Ecto neural progenitor cell (in vitro differentiated cells): Measurements from ENCODE around the gene CD82.
"Not testable (repeated sequence)": the region's sequence is repeated elsewhere in the genome, so short reads cannot be mapped to it uniquely, and the experiment has no call there.

Source experiments
- DNase-seq: peaks from one replicate; pipeline ENCODE4 v3.0.0-alpha.2; 2018; ENCODE audit warnings: low spot score

CD82 gene

GRCh38 chr11:44631831-44632230 lies 66.4 kb downstream of the CD82 start:
- DNase-seq = peak; percentile 34

- peak; percentile 61 for DNase-seq
Measured at GRCh38 chr11:44632466-44633123, 67.1 kb downstream of the CD82 start.

- no peak for DNase-seq
Measured at GRCh38 chr11:44633641-44634040, 68.2 kb downstream of the CD82 start.

GRCh38 chr11:44634401-44635281 lies 69.2 kb downstream of the CD82 start:
- DNase-seq = peak; percentile 70

DNA sequence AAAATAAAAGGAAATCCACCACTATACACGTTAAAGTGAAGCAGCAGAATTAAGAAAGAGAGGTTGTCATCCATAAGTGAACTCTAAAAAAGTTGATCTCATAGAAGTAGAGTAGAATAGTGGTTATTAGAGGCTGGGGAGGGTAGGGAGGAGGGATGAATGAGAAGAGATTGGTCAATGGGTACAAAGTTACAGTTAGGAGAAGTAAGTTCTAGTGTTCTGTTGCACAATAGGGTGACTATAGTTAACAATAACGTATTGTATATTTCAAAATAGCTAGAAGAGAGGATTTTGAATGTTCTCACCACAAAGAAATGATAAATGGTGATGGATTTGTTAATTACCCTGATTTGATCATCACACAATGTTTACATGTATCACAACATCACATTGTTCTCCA lies 72.0 kb downstream of the CD82 start:
- DNase-seq = no peak

DNA sequence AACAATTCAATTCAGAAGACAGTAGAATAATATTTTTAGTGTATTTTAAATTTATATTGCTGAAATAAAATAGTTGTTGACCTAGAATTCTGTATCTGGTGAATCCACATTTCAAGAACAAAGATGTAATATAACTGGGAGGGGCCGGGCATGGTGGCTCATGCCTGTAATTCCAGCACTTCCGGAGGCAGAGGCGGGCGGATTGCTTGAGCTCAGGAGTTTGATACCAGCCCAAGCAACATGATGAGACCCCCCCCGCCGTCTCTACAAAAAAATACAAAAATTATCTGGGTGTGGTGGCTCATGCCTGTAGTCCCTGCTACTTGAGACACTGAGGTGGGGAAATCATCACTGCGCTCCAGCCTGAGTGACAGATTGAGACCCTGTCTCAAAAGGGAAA lies 72.6 kb downstream of the CD82 start:
- peak; percentile 22 for DNase-seq

DNA sequence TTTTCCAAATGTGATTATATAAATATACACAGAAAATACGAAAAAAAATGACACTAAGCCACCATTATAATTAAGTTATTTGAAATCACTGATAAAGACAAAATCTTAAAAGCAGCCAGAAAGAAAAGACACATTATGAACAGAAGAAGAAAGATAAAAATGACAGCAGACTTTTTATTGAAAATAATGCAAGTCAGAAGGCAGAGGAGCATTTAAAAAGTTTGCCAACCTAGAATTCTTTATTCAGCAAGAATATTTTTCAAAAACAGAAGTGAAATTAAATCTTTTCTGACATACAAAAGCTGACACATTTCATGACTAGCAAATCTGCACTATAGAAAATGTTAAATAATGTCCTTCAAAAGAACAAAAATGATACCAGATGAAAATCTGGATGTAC lies 77.8 kb downstream of the CD82 start:
- DNase-seq = no peak

- no peak for DNase-seq
Measured at GRCh38 chr11:44645827-44646226, 80.4 kb downstream of the CD82 start.

- not testable (repeated sequence) for DNase-seq
Measured at GRCh38 chr11:44647255-44647955, 81.9 kb downstream of the CD82 start.

- DNase-seq = no peak
Measured at GRCh38 chr11:44648109-44648508, 82.6 kb downstream of the CD82 start.

DNA sequence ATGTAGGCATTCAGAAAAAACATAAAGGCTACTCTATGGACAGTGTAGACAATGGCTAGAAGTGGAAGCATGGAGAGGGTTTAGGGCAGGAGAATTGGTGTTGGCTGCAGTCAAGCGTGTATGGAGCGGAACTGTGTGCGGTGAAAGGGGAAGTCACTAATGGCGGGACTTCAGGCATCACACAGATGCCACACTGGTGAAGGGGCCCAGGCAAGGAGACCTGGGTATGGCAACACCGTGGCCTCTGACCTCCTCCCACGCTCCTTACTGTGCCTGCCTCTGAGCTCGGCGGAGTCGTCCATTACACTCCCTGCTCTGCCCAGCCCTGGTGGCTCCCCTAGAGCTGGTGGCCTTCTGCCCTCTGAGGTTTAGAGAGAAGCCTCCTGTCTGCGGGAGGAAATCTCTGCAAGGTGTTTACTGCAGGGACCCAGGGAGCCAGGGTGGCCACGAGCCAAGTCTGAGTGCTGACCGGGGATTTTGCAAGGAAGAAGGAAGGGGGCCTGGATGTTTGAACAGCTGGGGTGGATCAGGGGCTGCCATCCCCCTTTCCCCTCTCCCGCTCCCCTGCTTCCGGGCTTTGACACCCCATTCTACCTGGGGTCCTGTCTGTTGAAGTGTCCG lies 86.2 kb downstream of the CD82 start:
- no peak for DNase-seq

DNA sequence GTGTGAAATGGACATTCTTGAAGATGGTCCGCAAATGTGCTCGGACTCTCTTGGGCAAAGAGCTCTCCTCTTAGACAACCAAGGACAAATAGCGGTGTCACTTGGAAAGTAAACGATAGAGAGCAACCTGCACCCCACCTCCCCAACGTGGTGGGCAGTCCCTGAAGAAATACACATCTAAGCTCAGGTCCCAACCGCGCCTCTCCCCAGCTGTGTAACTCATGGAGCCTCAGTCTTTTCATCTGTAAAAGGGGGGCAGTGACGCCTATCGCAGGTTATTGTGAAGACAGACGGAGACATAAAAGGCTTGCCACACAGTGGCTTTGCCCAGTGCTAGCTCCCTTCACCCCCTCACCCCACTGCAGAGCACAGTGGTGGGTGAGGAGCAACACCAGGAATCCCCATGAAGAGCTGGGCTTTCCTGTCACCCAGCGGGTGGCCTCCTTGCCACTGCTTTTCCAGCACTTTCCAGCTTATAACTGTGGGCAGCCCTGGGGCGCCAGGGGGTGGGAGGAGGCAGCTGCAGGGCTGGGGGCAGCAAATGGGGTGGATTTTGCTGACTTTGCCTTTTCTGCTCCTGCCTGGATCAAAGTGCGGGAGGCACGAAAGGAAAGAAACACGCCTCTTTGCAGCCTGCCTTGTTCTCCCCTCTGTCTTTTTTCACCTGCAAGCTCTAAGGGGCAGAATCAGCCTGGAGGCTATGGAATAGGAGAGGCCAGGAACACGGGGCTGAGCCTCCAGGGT lies 87.6 kb downstream of the CD82 start:
- no peak for DNase-seq

DNA sequence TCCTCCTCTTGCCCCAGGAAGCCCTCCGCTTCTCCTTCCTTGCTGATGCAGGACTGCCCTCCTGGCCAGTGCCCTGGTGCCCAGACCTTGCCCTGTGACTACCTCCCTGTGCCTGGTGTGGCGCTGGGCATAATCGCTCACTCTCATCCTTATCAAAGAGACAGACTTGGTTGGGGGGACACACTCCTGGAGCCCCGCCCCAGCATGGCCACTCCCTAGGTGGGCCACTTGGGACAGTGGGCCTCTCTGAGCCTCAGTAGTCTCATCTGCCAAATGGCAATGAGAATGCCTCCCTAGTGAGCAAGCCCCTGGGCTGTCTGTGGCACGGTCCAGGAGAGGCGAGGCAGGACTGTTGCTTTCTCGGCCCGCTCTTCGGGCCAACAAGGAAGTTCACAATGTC lies 88.6 kb downstream of the CD82 start:
- DNase-seq = no peak

DNA sequence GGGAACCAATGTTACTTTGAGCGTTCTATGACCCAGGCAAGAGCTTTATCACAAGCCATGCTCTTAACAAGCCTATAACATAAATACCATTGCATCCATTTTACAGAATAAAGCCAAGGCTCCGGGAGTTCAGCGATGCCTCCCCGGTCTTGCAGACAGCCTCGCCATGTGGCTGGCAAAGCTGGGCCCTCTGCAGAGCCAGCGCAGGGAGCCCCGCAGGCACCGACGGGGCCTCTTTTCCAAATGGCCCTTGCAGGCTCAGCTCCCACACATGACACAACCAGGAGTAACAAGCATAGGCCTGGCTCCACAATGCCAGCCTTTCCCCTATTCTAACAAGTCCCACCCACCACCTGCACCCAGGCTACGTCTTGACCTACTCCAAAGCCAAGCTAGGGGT lies 89.1 kb downstream of the CD82 start:
- DNase-seq = no peak

DNA sequence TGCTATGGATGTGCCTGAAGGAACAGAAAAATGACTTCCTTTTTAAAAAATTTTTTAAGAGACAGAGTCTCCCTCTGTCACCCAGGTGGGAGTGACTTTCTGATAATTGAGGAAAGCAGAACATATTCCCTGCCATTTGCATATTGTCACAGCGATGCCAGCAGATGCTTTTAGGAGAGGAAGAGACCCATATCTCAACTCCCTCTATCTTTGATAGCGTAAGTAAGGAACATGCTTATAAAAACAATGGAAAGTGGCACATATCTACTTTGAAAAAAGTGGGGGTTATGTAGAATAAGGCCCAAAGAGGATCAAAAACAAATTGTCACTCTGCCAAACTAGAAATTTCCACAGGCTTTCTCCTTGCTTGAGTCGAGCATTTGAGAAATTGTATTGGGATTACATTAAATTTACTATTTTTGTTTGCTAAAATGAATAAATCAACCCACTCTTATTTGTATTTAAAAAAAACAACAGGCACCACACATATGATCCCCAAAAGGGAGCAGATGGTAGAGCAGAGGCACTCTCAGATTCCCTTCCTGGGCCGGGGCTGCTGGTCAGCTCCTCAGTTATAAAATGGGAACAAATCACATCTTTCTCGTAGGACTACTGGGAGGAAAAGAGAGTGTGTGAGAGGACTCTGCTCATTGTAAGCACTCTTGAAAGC lies 92.5 kb downstream of the CD82 start:
- no peak for DNase-seq

DNA sequence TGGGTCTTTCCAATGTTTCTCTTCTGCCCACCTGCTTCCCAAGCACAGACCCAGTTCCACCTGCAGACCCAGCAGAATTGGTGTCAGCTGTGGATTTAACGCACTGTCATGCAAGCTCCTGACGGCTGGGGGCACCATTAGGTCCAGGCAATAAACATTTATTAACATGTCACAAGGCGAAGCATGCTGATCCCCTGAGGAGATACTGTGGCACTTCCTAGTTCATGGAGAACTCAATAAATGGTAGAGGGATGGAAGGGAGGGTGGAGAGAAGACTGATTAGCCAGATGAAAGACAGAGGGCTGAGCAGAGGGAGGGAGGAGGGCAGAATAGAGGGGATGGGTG lies 93.0 kb downstream of the CD82 start:
- DNase-seq = no peak

DNA sequence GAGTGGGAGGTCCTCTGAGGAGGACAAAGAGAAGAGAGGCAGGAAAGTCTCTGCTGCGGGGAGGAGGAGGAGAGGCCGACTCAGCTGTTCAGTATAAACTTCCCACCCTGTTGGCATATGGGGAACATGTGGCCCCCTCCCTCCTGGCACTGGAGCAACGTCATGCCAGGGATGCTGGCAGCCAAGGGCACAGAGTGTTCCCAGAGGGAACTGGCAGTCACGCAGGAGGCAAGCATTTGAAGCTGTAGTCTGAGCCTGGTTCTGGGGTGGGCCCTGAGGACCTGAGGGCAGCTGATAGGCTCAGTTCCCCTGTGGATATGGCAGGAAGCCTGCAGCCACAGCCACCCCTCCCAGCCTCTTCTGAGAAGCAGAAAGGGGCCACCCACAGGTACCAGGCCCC lies 94.2 kb downstream of the CD82 start:
- DNase-seq = no peak

- DNase-seq = not testable (repeated sequence)
Measured at GRCh38 chr11:44660535-44660934, 95.1 kb downstream of the CD82 start.

- DNase-seq = no peak
Measured at GRCh38 chr11:44661311-44661717, 95.9 kb downstream of the CD82 start.
